ENCODE results near the gene DGKQ.

DNA sequence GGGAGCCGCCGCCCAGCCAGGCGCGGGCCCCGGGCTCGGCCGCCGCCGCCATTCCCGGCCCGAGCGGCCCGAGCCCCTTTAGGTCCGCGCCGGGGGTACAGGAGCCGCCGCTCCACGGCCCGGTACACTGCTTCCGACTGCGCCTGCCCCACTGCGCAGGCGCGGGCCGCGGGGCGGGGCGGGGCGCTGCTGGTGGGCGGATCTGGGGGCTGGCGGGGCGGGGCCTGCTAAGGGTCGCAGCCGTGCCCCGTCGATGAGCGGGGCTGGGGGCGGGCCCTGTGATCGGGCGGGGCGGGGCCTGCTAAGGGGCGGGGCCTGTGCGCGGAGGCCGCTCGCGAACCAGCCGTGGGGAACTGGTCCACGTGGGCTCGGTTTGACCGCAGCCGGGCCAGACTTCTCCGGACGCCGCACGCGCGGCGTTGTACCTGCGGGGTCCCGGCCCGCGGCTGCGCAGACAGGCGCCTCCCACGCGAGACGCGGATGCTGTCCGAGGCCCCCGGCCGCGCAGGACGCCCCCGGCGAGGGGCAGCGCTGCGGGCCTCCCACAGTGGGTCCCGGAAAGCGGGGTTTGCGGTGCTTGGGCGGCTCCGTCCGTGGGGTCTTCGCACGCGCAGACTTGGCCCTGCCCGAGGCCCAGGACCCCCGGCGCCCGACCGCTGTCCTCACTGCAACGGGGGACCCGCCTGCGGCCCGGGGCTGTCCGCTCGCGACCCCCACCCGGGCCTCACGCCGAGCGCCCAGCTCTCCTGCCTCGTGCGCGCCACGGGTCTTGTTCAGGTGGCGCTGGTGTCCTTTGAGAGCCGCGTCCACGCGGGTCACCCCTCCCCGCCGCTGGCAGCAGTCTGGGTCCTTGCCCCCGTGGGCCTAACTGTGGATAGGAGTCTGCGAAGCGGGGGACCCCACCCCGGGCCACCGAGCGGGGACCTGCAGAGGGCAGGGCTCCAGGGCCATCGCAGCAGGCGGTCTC is at the start of gene DGKQ:
- TF ChIP-seq, protein P1, sequence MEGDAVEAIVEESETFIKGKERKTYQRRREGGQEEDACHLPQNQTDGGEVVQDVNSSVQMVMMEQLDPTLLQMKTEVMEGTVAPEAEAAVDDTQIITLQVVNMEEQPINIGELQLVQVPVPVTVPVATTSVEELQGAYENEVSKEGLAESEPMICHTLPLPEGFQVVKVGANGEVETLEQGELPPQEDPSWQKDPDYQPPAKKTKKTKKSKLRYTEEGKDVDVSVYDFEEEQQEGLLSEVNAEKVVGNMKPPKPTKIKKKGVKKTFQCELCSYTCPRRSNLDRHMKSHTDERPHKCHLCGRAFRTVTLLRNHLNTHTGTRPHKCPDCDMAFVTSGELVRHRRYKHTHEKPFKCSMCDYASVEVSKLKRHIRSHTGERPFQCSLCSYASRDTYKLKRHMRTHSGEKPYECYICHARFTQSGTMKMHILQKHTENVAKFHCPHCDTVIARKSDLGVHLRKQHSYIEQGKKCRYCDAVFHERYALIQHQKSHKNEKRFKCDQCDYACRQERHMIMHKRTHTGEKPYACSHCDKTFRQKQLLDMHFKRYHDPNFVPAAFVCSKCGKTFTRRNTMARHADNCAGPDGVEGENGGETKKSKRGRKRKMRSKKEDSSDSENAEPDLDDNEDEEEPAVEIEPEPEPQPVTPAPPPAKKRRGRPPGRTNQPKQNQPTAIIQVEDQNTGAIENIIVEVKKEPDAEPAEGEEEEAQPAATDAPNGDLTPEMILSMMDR (IDR thresholded peaks at IDR 0.05; ENCODE audit: low read depth, low read length), result no peak
- TF ChIP-seq EZH2phosphoT487 (IDR thresholded peaks at IDR 0.05; ENCODE audit: low read depth), result no peak
